C1 segment of cervical spinal cord (tissue), 14 donors: ENCODE results near the gene LECT2.

ENCODE experiments used
- DNase-seq, 14 donors: peaks; one replicate each; lab custom pipeline; 2025; lab: John Stamatoyannopoulos, UW

The LECT2 gene

GRCh38 chr5:135978993-135979392 is 24.2 kb upstream of the LECT2 start:
- no peak for DNase-seq

- DNase-seq = no peak
Measured at GRCh38 chr5:135978212-135978631, 23.4 kb upstream of the LECT2 start.

- peak in 6 of 14 donors; percentile 13 to 65 (median 26) for DNase-seq
Measured at GRCh38 chr5:135977375-135977928, 22.7 kb upstream of the LECT2 start.

GRCh38 chr5:135976216-135976615 is 21.4 kb upstream of the LECT2 start:
- DNase-seq = no peak

- no peak for DNase-seq
Measured at GRCh38 chr5:135975122-135975521, 20.3 kb upstream of the LECT2 start.

GRCh38 chr5:135974021-135974600 is 19.3 kb upstream of the LECT2 start:
- DNase-seq = no peak

- no peak for DNase-seq
Measured at GRCh38 chr5:135973323-135974020, 18.7 kb upstream of the LECT2 start.

GRCh38 chr5:135971701-135972100 is 16.9 kb upstream of the LECT2 start:
- no peak for DNase-seq

- no peak for DNase-seq
Measured at GRCh38 chr5:135966790-135967189, 12.0 kb upstream of the LECT2 start.

GRCh38 chr5:135966165-135966564 is 11.4 kb upstream of the LECT2 start:
- no peak for DNase-seq

- no peak for DNase-seq
Measured at GRCh38 chr5:135965504-135965903, 10.7 kb upstream of the LECT2 start.

GRCh38 chr5:135964670-135965320 is 10.0 kb upstream of the LECT2 start:
- no peak for DNase-seq

- DNase-seq = no peak
Measured at GRCh38 chr5:135955525-135955924, 742 bp upstream of the LECT2 start.

GRCh38 chr5:135953850-135954249 is 933 bp downstream of the LECT2 start:
- DNase-seq = no peak

GRCh38 chr5:135952683-135953082 is 2.1 kb downstream of the LECT2 start:
- no peak for DNase-seq

- DNase-seq = no peak
Measured at GRCh38 chr5:135951807-135952206, 3.0 kb downstream of the LECT2 start.

- no peak for DNase-seq
Measured at GRCh38 chr5:135951257-135951656, 3.5 kb downstream of the LECT2 start.

- no peak for DNase-seq
Measured at GRCh38 chr5:135950611-135951010, 4.2 kb downstream of the LECT2 start.

- peak in 4 of 14 donors; percentile 0 to 7 (median 4) for DNase-seq
Measured at GRCh38 chr5:135944967-135945560, 9.7 kb downstream of the LECT2 start.

- DNase-seq = no peak
Measured at GRCh38 chr5:135944564-135944963, 10.2 kb downstream of the LECT2 start.

- DNase-seq = no peak
Measured at GRCh38 chr5:135942202-135942771, 12.5 kb downstream of the LECT2 start.

- no peak for DNase-seq
Measured at GRCh38 chr5:135941711-135942110, 13.1 kb downstream of the LECT2 start.
